Stimulated activated CD4-positive, alpha-beta T cell treated with anti-CD3 and anti-CD28 coated beads, Interleukin-4, amount 100 ng/mL, for 24 hours (primary cell): Measurements from ENCODE around the gene OR2H2.

Experiments used
- DNase-seq: peaks from one replicate; pipeline ENCODE4 v3.0.0-alpha.2; 2020

OR2H2 gene

DNA sequence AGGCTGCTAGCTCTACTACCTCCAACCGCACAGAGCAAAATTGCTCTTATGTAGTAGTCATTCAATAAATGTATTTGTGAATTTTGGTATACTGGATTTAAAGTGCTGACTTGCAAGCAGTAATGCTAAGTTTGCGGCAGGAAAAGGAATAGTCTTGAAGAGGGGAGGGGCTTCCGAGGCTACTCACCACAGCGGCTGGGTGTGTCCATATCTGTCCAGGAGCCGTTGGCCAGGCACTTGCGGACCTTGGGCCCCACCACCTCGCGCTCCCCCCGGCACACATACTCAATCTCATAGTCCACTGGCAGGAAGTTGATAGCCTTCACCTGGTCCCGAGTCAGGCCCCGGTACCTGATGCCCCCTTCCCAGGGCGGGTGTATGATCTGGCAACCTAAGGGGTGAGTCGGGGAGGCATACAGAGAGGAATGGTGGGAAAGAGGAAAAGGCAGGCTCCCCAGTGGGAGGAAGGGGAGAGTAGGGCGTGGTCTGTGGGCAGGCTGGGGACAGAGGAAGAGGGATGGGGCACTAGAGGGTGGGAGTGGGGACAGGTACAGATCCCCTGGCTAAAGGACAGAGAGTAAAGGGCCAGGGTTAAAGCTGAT is 46.4 kb downstream of the OR2H2 start:
- DNase-seq, result no peak

- DNase-seq, result peak; percentile 43
Measured at GRCh38 chr6:29631860-29632731, 47.2 kb downstream of the OR2H2 start.

DNA sequence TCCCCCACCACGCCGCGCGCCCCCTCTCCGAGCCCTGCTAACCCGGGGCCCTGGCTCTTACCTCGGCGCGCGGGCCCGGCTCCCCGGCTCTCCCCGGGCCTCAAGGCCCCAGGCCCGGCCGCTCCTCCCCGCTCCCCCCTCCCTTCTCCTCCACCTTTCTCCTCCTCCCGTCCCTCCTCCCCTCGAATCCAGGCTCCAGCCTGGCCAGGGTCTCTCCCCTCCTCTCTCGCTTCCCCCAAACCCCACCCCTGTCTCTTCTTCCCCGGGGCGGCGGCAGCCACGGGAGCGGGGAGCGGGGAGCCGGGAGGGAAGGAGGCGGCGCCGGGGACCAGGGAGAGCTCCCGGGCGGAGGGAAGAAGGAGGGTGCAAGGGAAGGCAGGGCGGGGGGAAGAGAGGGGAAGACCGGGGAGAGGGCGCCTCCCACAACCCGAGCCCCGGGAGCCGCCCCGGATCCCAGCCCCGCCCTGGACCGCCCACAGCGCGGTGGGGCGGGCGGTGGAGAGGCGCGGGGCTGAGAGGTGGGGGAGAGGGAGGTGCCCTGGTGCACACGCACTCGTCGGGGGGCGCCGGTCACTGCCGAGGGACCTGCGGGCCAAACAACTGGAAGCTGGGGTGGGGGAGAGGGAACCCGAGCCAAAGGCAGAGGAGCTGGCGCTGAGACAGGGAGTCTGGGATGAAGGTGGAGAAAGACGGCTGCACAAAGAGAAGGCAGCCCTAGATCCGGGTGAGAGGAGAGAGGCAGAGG is 48.0 kb downstream of the OR2H2 start, which contains the start of gene GABBR1:
Gene GABBR1, minus strand, starts transcription at position 395 of the 745 bp plus-strand sequence. CDS start 798 bp downstream, outside the sequence.
- peak; percentile 67 for DNase-seq

DNA sequence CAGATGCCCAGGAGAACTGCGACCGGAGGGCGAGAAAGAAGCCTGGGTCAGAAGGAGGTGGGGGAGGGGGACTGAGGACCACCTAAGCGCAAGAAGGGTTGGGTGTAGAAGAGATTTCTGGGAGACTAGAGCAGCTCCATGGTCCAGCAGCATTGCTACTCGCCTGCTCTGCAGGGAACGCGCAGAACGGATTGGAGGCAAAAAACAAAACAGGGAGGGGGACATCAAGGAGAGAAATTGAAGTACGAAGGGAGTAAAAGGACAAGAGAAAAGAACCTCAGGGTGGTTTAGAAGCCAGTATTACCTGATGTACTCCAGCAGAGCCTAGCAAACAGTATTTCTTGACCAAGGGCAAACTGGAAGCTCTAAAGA is 48.6 kb downstream of the OR2H2 start:
- no peak for DNase-seq

GRCh38 chr6:29637247-29637646 is 52.3 kb downstream of the OR2H2 start:
- DNase-seq, result no peak
